Testis (tissue), 3 donors: ENCODE results near the gene C5orf52. TPM values are rescaled to one million over a fixed set of nuclear protein-coding genes. Genes with fewer than 3 reads are reported as not detected.
"Not testable (repeated sequence)": the region's sequence is repeated elsewhere in the genome, so short reads cannot be mapped to it uniquely, and the experiment has no call there.

ENCODE experiments used
- DNase-seq: peaks from one replicate; pipeline ENCODE4 v3.0.0-alpha.2; 2019
- H3K27ac ChIP-seq, 2 donors: fragments of 200-600 bp; sonication (generic); one replicate each; pipeline ENCODE4 v1.5.1; 2019
- H3K27me3 ChIP-seq: fragments of 200-600 bp; sonication (generic); one replicate; pipeline ENCODE4 v1.5.1; 2019
- H3K36me3 ChIP-seq: fragments of 200-600 bp; sonication (generic); one replicate; pipeline ENCODE4 v1.5.1; 2017; ENCODE audit warnings: low read depth; ENCODE audit errors: missing control alignments
- H3K4me1 ChIP-seq: fragments of 200-600 bp; sonication (generic); one replicate; pipeline ENCODE4 v1.5.1; 2019
- H3K4me3 ChIP-seq, 2 donors: fragments of 200-600 bp; sonication (generic); one replicate each; pipeline ENCODE4 v1.5.1; 2017 to 2019
- H3K9me3 ChIP-seq: fragments of 200-600 bp; sonication (generic); one replicate; pipeline ENCODE4 v1.5.1; 2017
- CTCF ChIP-seq, 3 experiments: fragments of 450-650 bp in 2 of 3; fragments of 200-600 bp in 1 of 3; sonication (generic) in 1 of 3; IDR thresholded peaks; one replicate each; pipeline ENCODE4 v1.5.1; 2016 to 2019; ENCODE audit warnings: antibody characterized with exemption in 3 of 3, mild to moderate bottlenecking in 2 of 3, moderate library complexity in 1 of 3
- POLR2A ChIP-seq: fragments of 450-650 bp; IDR thresholded peaks from one replicate; pipeline ENCODE4 v1.6.1; 2017; ENCODE audit warnings: antibody characterized with exemption, mild to moderate bottlenecking, moderate library complexity
- WGBS, 2 donors: methylation state at CpG; one replicate each; pipeline ENCODE4 v1.1.5; 2018; 5-methylcytosine and 5-hydroxymethylcytosine counted together
- intact Hi-C: fragments of 100-400 bp; cut with DNase I; formaldehyde crosslinking; loops from one replicate; pipeline ENCODE4 v1.15.1; 2023; ENCODE audit warnings: low total_unique reads
- polyA plus RNA-seq: library from polyadenylated mRNA; stranded (reverse); fragments of 350-450 nt; fragmentation: Illumina TruSeq; extraction: RNeasy Lipid Tissue Mini Kit (QIAGEN cat#74804); gene quantifications from one replicate; pipeline ENCODE4 v1.2.3, GENCODE V29; 2014; ENCODE audit warnings: low read depth, low replicate concordance; ENCODE audit not compliant: insufficient read depth
- total RNA-seq, 2 donors: library from RNA; depleted of rRNA; stranded (reverse); fragments of >200 nt; gene quantifications; one replicate each; pipeline ENCODE4 v1.2.3, GENCODE V29; 2016

C5orf52 gene
- total and polyA plus RNA-seq, 3 donors from 2014 or later = 13.9 to 62.0 (median 35.0) TPM

- intact Hi-C loops = no loop called here
- no peak overlapping the region for H3K27ac ChIP-seq
- WGBS, 2 donors = 32 to 40% methylated on average over 31 to 57 of the region's 57 CpGs
- H3K9me3 ChIP-seq = no peaks in the 10 kb centered on the region
- H3K4me3 ChIP-seq = peak overlapping the region; percentile 53 to 65
- H3K36me3 ChIP-seq = no peaks in the 10 kb centered on the region
- no peak for DNase-seq
- TF ChIP-seq CTCF (IDR thresholded peaks at IDR 0.05) (no peak), POLR2A (no peak)
- no peaks in the 10 kb centered on the region for H3K27me3 ChIP-seq
- peaks cover 4% of the 10 kb centered on the region for H3K4me1 ChIP-seq
Measured at GRCh38 chr5:157671592-157672330, 428 bp downstream of the C5orf52 start.

- Histone ChIP-seq H3K4me3 (no peak overlapping the region), H3K9me3 (no peaks in the 10 kb centered on the region), H3K27ac (no peak overlapping the region), H3K4me1 (peaks cover 4% of the 10 kb centered on the region), H3K36me3 (no peaks in the 10 kb centered on the region), H3K27me3 (no peaks in the 10 kb centered on the region)
- intact Hi-C loops = no loop called here
- DNase-seq = no peak
- no peak for TF ChIP-seq POLR2A
- no peak for TF ChIP-seq CTCF (IDR thresholded peaks at IDR 0.05)
- 88 to 90% methylated on average over 8 of the region's 8 CpGs for WGBS, 2 donors
Measured at GRCh38 chr5:157672976-157673375, 1.6 kb downstream of the C5orf52 start.

DNA sequence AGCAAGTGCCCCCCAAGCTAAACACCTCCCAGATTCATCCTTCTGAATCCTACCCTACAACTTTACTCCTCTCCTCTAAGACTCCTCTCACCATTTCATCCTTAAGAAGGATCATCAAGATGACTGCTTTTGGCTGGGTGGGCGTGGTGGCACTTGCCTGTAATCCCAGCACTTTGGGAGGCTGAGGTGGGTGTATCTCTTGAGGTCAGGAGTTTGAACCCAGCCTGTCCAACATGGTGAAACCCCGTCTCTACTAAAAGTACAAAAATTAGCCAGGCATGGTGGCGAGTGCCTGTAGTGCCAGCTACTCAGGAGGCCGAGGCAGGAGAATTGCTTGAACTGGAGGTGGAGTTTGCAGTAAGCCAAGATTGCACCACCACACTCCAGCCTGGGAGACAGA lies 3.0 kb downstream of the C5orf52 start:
- WGBS, 2 donors = 94 to 97% methylated on average over 4 of the region's 4 CpGs
- H3K4me1 ChIP-seq, H3K4me3 ChIP-seq, H3K27me3 ChIP-seq, DNase-seq, H3K27ac ChIP-seq, H3K9me3 ChIP-seq, intact Hi-C loops, H3K36me3 ChIP-seq: not testable (repeated sequence)

DNA sequence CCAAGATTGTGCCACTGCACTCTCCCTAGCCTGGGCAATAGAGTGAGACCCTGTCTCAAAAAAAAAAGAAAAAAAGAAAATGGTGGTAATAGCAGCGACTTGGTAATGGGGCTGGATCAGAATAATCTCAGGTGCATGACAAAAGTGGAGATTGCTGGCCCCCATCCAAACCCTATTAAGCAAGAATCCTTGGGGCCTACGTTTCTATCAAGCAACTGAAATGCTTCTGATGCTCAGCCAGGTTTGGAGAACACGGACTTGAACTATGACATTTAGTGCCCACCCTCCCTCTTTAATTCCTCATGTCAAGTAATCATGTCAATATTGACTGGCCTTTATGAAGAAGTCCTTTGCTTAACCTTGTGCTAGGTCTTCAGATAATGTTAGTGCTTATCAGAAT lies 6.6 kb downstream of the C5orf52 start:
- TF ChIP-seq POLR2A (no peak), CTCF (IDR thresholded peaks at IDR 0.05) (no peak)
- Histone ChIP-seq H3K36me3 (no peaks in the 10 kb centered on the region), H3K4me1 (no peaks in the 10 kb centered on the region), H3K27me3 (no peaks in the 10 kb centered on the region), H3K4me3 (no peak overlapping the region), H3K27ac (no peak overlapping the region), H3K9me3 (no peaks in the 10 kb centered on the region)
- intact Hi-C loops = no loop called here
- DNase-seq = no peak
- WGBS, 2 donors = 68 to 86% methylated on average over 3 of the region's 3 CpGs

GRCh38 chr5:157679801-157680200 lies 8.5 kb downstream of the C5orf52 start:
- Histone ChIP-seq H3K27ac (no peak overlapping the region), H3K4me3 (no peak overlapping the region), H3K9me3 (no peaks in the 10 kb centered on the region), H3K36me3 (no peaks in the 10 kb centered on the region), H3K27me3 (no peaks in the 10 kb centered on the region), H3K4me1 (no peaks in the 10 kb centered on the region)
- WGBS, 2 donors = 94 to 96% methylated on average over 9 of the region's 9 CpGs
- intact Hi-C loops = no loop called here
- TF ChIP-seq POLR2A (no peak), CTCF (IDR thresholded peaks at IDR 0.05) (no peak)
- no peak for DNase-seq
